Stomach smooth muscle (tissue), 2 donors: ENCODE data around the gene RRN3.
"Not testable (repeated sequence)": the region's sequence is repeated elsewhere in the genome, so short reads cannot be mapped to it uniquely, and the experiment has no call there.

Experiments
- H3K27ac ChIP-seq: one replicate; pipeline ENCODE4 v1.7.0; 2013; ENCODE audit warnings: mild to moderate bottlenecking, low read length, inconsistent platforms
- H3K27me3 ChIP-seq, 2 donors: one replicate each; pipeline ENCODE4 v1.7.0; 2013; ENCODE audit warnings: low read length in 2 of 2; ENCODE audit not compliant: insufficient read depth in 2 of 2, control insufficient read depth in 1 of 2
- H3K36me3 ChIP-seq, 2 donors: one replicate each; pipeline ENCODE4 v1.7.0; 2013; ENCODE audit warnings: low read length in 2 of 2; ENCODE audit not compliant: control insufficient read depth in 2 of 2, insufficient read depth in 2 of 2
- H3K4me1 ChIP-seq: one replicate; pipeline ENCODE4 v1.7.0; 2013; ENCODE audit warnings: low read length; ENCODE audit not compliant: control insufficient read depth, insufficient read depth
- H3K4me3 ChIP-seq, 2 donors: one replicate each; pipeline ENCODE4 v1.7.0; 2013; ENCODE audit warnings: low read length in 2 of 2
- H3K9ac ChIP-seq, 2 donors: one replicate each; pipeline ENCODE4 v1.7.0; 2013; ENCODE audit warnings: low read length in 2 of 2, mild to moderate bottlenecking in 1 of 2
- H3K9me3 ChIP-seq, 2 donors: one replicate each; pipeline ENCODE4 v1.7.0; 2013; ENCODE audit warnings: low read length in 2 of 2; ENCODE audit not compliant: control insufficient read depth in 2 of 2
- donor health status: healthy.
- donor health status: Pancreatic carcinoma.

The RRN3 gene

DNA sequence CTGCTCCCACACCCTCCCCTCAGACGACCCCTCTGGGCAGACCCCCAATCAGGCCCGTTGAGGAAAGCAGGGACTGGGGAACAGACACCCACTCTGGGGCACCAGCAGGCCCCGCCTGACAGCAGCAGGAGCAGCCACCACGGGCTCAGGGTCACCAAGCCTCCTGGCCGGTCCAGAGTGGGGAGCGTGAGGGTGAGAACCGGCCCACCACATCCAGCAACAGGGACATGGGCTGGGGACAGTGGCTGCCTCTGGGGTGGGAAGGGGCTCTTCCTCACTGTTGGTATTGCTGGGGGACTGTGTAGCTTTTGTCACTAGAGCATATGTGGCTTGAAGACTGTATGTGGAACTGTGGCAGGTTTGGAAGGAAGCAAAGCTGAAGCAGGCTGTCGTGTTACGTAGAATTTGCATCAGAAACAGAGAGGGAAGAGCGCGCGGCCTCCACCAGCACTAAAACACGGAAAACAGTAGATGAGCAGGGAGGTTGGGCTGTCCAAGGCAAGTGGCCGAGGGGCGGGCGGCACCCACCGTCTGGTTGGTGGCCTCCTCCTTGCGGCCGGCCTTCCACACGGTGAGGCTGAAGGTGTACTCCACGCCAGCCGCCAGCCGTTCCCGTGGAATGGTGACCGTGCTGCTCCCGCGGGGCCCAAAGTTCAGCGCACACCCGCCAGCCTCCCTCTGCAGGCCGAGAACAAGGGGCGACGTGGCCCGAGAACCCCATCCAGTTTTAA, 40.8 kb upstream of the RRN3 start:
- H3K9ac ChIP-seq, H3K4me3 ChIP-seq, H3K36me3 ChIP-seq, H3K27ac ChIP-seq, H3K4me1 ChIP-seq, H3K27me3 ChIP-seq, H3K9me3 ChIP-seq: not testable (repeated sequence)

- H3K4me3 ChIP-seq, H3K9ac ChIP-seq, H3K27me3 ChIP-seq, H3K9me3 ChIP-seq, H3K36me3 ChIP-seq, H3K4me1 ChIP-seq, H3K27ac ChIP-seq: not testable (repeated sequence)
Observed at GRCh38 chr16:15133554-15133953, 39.5 kb upstream of the RRN3 start.

DNA sequence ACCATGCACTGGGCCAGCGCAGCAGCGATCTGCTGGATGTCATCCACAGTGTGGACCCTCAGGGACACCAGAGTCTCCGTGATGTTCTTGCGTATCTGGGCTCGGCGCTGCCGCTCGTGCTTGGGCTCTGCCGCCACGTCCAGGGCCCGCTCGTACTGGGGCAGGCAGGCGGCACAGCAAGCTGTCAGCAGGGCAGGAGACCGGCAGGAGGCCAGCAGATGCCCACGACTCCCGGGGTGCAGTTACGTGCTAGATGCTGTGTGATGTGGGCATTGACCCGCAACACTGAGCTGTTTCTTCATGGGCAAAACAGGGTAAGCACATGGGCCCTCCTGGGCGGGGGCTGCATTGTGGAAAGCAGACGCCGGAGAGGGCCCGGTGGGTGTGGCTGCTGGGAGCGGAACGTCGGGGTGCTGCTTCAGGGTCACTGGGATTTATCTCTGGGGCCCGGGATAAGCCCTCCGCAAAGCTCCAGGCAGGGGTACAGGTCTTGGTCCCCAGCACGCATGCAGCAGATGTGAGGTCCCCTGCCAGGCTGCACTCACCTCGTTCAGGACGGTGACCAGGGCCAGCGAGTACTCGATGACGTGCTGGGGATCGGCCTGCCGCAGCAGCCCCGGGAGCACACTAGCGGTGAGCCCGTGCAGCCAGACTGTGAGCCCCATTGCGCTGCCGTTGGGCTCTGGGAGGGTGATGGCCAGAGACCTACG, 38.8 kb upstream of the RRN3 start:
- H3K4me1 ChIP-seq, H3K27me3 ChIP-seq, H3K27ac ChIP-seq, H3K9me3 ChIP-seq, H3K9ac ChIP-seq, H3K4me3 ChIP-seq, H3K36me3 ChIP-seq: not testable (repeated sequence)

GRCh38 chr16:15130943-15131700, 37.0 kb upstream of the RRN3 start:
- H3K36me3 ChIP-seq, H3K4me3 ChIP-seq, H3K9ac ChIP-seq, H3K27ac ChIP-seq, H3K4me1 ChIP-seq, H3K27me3 ChIP-seq, H3K9me3 ChIP-seq: not testable (repeated sequence)

- not testable (repeated sequence) for H3K9me3 ChIP-seq, H3K36me3 ChIP-seq, H3K27me3 ChIP-seq, H3K4me1 ChIP-seq, H3K4me3 ChIP-seq, H3K9ac ChIP-seq, H3K27ac ChIP-seq
Observed at GRCh38 chr16:15130256-15130932, 36.3 kb upstream of the RRN3 start.

- not testable (repeated sequence) for H3K27me3 ChIP-seq, H3K9ac ChIP-seq, H3K9me3 ChIP-seq, H3K4me1 ChIP-seq, H3K36me3 ChIP-seq, H3K4me3 ChIP-seq, H3K27ac ChIP-seq
Observed at GRCh38 chr16:15127641-15128425, 33.8 kb upstream of the RRN3 start.

GRCh38 chr16:15100372-15100987, 6.4 kb upstream of the RRN3 start:
- H3K9me3 ChIP-seq, H3K4me1 ChIP-seq, H3K4me3 ChIP-seq, H3K36me3 ChIP-seq, H3K27me3 ChIP-seq, H3K27ac ChIP-seq, H3K9ac ChIP-seq: not testable (repeated sequence)

GRCh38 chr16:15099366-15099909, 5.4 kb upstream of the RRN3 start:
- H3K36me3 ChIP-seq, H3K27ac ChIP-seq, H3K4me3 ChIP-seq, H3K4me1 ChIP-seq, H3K9me3 ChIP-seq, H3K9ac ChIP-seq, H3K27me3 ChIP-seq: not testable (repeated sequence)

DNA sequence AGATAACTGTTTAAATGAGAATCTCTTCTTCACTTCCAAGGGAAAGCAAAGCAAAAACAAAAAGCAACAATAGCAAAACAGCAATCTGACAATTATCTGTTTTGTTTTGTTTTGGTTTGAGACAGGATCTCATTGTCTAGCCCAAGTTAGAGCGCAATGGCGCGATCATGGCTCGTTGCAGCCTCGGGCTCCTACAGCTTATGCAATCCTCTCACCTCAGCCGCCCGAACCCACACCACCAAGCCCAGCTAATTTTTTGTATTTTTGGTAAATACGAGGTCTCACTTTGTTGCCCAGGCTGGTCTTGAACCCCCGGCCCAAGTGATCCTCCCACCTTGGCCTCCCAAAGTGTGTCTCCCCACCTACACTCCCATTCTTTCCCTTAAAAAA, 2.5 kb upstream of the RRN3 start:
- H3K36me3 ChIP-seq, H3K9me3 ChIP-seq, H3K9ac ChIP-seq, H3K4me3 ChIP-seq, H3K27ac ChIP-seq, H3K4me1 ChIP-seq, H3K27me3 ChIP-seq: not testable (repeated sequence)

- not testable (repeated sequence) for H3K4me1 ChIP-seq, H3K36me3 ChIP-seq, H3K27me3 ChIP-seq, H3K9me3 ChIP-seq
- Histone ChIP-seq H3K4me3 (peak overlapping the region; percentile 84 to 86), H3K9ac (peak overlapping the region; percentile 81 to 94), H3K27ac (peak overlapping the region; percentile 71)
Observed at GRCh38 chr16:15093571-15093954, 509 bp downstream of the RRN3 start.
